Keratinocyte (primary cell): ENCODE data around the gene FBXL22. TPM values are rescaled to one million over a fixed set of nuclear protein-coding genes. Genes with fewer than 3 reads are reported as not detected.

ENCODE experiments used
- DNase-seq: peaks from one replicate; pipeline ENCODE4 v3.0.0-alpha.2; 2011; ENCODE audit warnings: low read depth, missing footprints, low spot score
- FAIRE-seq: peaks from 2 replicates; lab custom pipeline; 2011; peaks lifted over from hg19 to GRCh38; lab: Jason Lieb, UNC
- H2AFZ ChIP-seq: 2 replicates; pipeline ENCODE4 v1.6.0; 2012; ENCODE audit warnings: low read length, control low read depth, inconsistent platforms; ENCODE audit not compliant: control insufficient read depth
- H3K27ac ChIP-seq: 2 replicates; pipeline ENCODE4 v1.5.1; 2011; ENCODE audit warnings: low read length; ENCODE audit not compliant: control insufficient read depth, insufficient read depth
- H3K27me3 ChIP-seq: 3 replicates; pipeline ENCODE4 v1.6.0; 2011; ENCODE audit warnings: low read length; ENCODE audit not compliant: control insufficient read depth, insufficient read depth; ENCODE audit errors: extremely low read depth
- H3K36me3 ChIP-seq, 2 experiments: 2 replicates in 1 of 2; 3 replicates in 1 of 2; pipeline ENCODE4 v1.5.1; 2011; ENCODE audit warnings: low read length in 2 of 2, mild to moderate bottlenecking in 1 of 2; ENCODE audit not compliant: control insufficient read depth in 2 of 2, insufficient read depth in 2 of 2; ENCODE audit errors: extremely low read depth in 1 of 2
- H3K4me1 ChIP-seq: 3 replicates; pipeline ENCODE4 v1.5.1; 2011; ENCODE audit warnings: low read length; ENCODE audit not compliant: control insufficient read depth, insufficient read depth; ENCODE audit errors: extremely low read depth
- H3K4me2 ChIP-seq: 3 replicates; pipeline ENCODE4 v1.6.0; 2011; ENCODE audit warnings: low read depth, low read length; ENCODE audit not compliant: control insufficient read depth, insufficient read depth; ENCODE audit errors: extremely low read depth
- H3K4me3 ChIP-seq, 3 experiments: fragments of 200-600 bp in 1 of 3; sonication (generic) in 1 of 3; 2 replicates in 2 of 3; 3 replicates in 1 of 3; pipeline ENCODE4 v1.5.1; 2011 to 2016; ENCODE audit warnings: low read length in 3 of 3, mild to moderate bottlenecking in 3 of 3, control low read depth in 2 of 3, inconsistent platforms in 1 of 3, low read depth in 1 of 3, mixed read lengths in 1 of 3, mixed run types in 1 of 3, moderate library complexity in 1 of 3; ENCODE audit not compliant: control insufficient read depth in 2 of 3, insufficient read depth in 2 of 3; ENCODE audit errors: extremely low read depth in 1 of 3
- H3K79me2 ChIP-seq: 2 replicates; pipeline ENCODE4 v1.6.0; 2012; ENCODE audit warnings: low read length; ENCODE audit not compliant: control insufficient read depth, insufficient read depth
- H3K9ac ChIP-seq: 3 replicates; pipeline ENCODE4 v1.6.0; 2011; ENCODE audit warnings: low read length; ENCODE audit not compliant: control insufficient read depth, insufficient read depth; ENCODE audit errors: extremely low read depth
- H3K9me1 ChIP-seq: 3 replicates; pipeline ENCODE4 v1.6.0; 2011; ENCODE audit warnings: low read length; ENCODE audit not compliant: control insufficient read depth, insufficient read depth; ENCODE audit errors: extremely low read depth
- H3K9me3 ChIP-seq: 2 replicates; pipeline ENCODE4 v1.5.1; 2012; ENCODE audit warnings: low read depth, low read length; ENCODE audit not compliant: control insufficient read depth
- H4K20me1 ChIP-seq: 3 replicates; pipeline ENCODE4 v1.6.0; 2011; ENCODE audit warnings: low read length; ENCODE audit not compliant: control insufficient read depth, insufficient read depth; ENCODE audit errors: extremely low read depth
- CTCF ChIP-seq, 3 experiments: IDR thresholded peaks in 1 of 3; conservative IDR thresholded peaks in 1 of 3; optimal IDR thresholded peaks in 1 of 3; 2 replicates in 2 of 3; 3 replicates in 1 of 3; pipeline versions ENCODE3 to v1.5.1; 2011; ENCODE audit warnings: low read length in 3 of 3, mild to moderate bottlenecking in 3 of 3, moderate library complexity in 2 of 3, control low read depth in 1 of 3, inconsistent platforms in 1 of 3; ENCODE audit not compliant: insufficient read depth in 2 of 3; ENCODE audit errors: extremely low read depth in 1 of 3
- EZH2 ChIP-seq: IDR thresholded peaks from one replicate; pipeline ENCODE4 v1.6.1; 2012; ENCODE audit warnings: inconsistent platforms, mild to moderate bottlenecking, low read length, moderate library complexity
- dilution Hi-C: fragments of 300-500 bp; cut with MboI; formaldehyde crosslinking; loops from one replicate; pipeline ENCODE4 v1.7.0; 2020; ENCODE audit warnings: low sequenced_read_pairs; ENCODE audit not compliant: extremely low pct_ligation_motif_present
- polyA plus RNA-seq, 5 experiments: library from polyadenylated mRNA; depleted of rRNA in 3 of 5; stranded (reverse) in 3 of 5; stranded (forward) in 1 of 5; unstranded in 1 of 5; fragments of >200 nt; gene quantifications; 1 replicate in 1 of 5; 2 replicates in 3 of 5; 3 replicates in 1 of 5; pipeline versions ENCODE4 v1.2.1 to v1.2.3, GENCODE V29; 2011 to 2012; ENCODE audit warnings: missing spikeins in 2 of 5, low read depth in 1 of 5, low replicate concordance in 1 of 5

FBXL22 gene
- polyA plus RNA-seq, 1 donor (not counting 4 experiments of a cell fraction or from before 2014, with no cell fraction given), result 0.04 TPM

GRCh38 chr15:63611177-63611576 lies 14.0 kb downstream of the FBXL22 start:
- FAIRE-seq (no peak), DNase-seq (no peak)
- dilution Hi-C loops, result no loop called here
- no peak overlapping the region for H3K4me2 ChIP-seq
- H3K9ac ChIP-seq, result no peak overlapping the region
- peaks cover 5% of the 10 kb centered on the region for H3K4me1 ChIP-seq
- no peak overlapping the region for H3K4me3 ChIP-seq
- no peak overlapping the region for H2AFZ ChIP-seq
- no peak overlapping the region for H3K27ac ChIP-seq
- H3K36me3 ChIP-seq, result peaks cover 7 to 17% of the 10 kb centered on the region in 2 experiments
- H3K9me3 ChIP-seq, result no peaks in the 10 kb centered on the region
- no peaks in the 10 kb centered on the region for H3K79me2 ChIP-seq
- TF ChIP-seq CTCF (optimal IDR thresholded peaks at IDR 0.05 in 1 of 3, IDR thresholded peaks at IDR 0.05 in 1 of 3, conservative IDR thresholded peaks at IDR 0.05 in 1 of 3; ENCODE audit: extremely low read depth in 1 of 3, insufficient read depth in 2 of 3, low read length in 3 of 3), result no peak
- no peak for TF ChIP-seq EZH2
- H3K27me3 ChIP-seq, result no peaks in the 10 kb centered on the region
- H3K9me1 ChIP-seq, result no peaks in the 10 kb centered on the region
- H4K20me1 ChIP-seq, result no peaks in the 10 kb centered on the region

GRCh38 chr15:63612300-63612699 lies 15.1 kb downstream of the FBXL22 start:
- Histone ChIP-seq H3K9ac (no peak overlapping the region), H3K79me2 (no peaks in the 10 kb centered on the region), H3K27me3 (no peaks in the 10 kb centered on the region), H3K4me2 (no peak overlapping the region), H3K4me3 (no peak overlapping the region), H3K4me1 (peaks cover 7% of the 10 kb centered on the region), H2AFZ (no peak overlapping the region), H3K27ac (no peak overlapping the region), H3K9me1 (no peaks in the 10 kb centered on the region), H4K20me1 (no peaks in the 10 kb centered on the region), H3K36me3 (peaks cover 7 to 16% of the 10 kb centered on the region in 2 experiments), H3K9me3 (no peaks in the 10 kb centered on the region)
- FAIRE-seq (no peak), DNase-seq (no peak)
- dilution Hi-C loops, result no loop called here
- TF ChIP-seq CTCF (optimal IDR thresholded peaks at IDR 0.05 in 1 of 3, IDR thresholded peaks at IDR 0.05 in 1 of 3, conservative IDR thresholded peaks at IDR 0.05 in 1 of 3; ENCODE audit: extremely low read depth in 1 of 3, insufficient read depth in 2 of 3, low read length in 3 of 3) (no peak), EZH2 (no peak)
